B cell (primary cell): Measurements from ENCODE around the gene CEMIP2. TPM values are rescaled to one million over a fixed set of nuclear protein-coding genes. Genes with fewer than 3 reads are reported as not detected.

Experiments used
- ATAC-seq: fragments of 200-7000 bp; cut with Tn5 transposase; one replicate; pipeline ENCODE4 v1.10.0; 2021; ENCODE audit warnings: low read depth, mild to moderate bottlenecking, moderate number of reproducible peaks, moderate library complexity
- CTCF ChIA-PET: fragments of 350-600 bp; sonication (Branson Sonifier 250); formaldehyde crosslinking; loops from one replicate; lab custom pipeline; 2021; ENCODE audit warnings: antibody characterized with exemption, inconsistent platforms; lab: Charles Lee
- POLR2A ChIA-PET: fragments of 350-600 bp; sonication (Branson Sonifier 250); formaldehyde crosslinking; loops from one replicate; lab custom pipeline; 2021; ENCODE audit warnings: antibody characterized with exemption; lab: Charles Lee
- DNase-seq: peaks from one replicate; pipeline ENCODE4 v3.0.0; 2013
- H2AFZ ChIP-seq: 2 replicates; pipeline ENCODE4 v1.6.1; 2012; ENCODE audit warnings: mild to moderate bottlenecking, low read depth, low read length; ENCODE audit not compliant: insufficient read depth, poor library complexity, severe bottlenecking
- H3K27ac ChIP-seq, 2 donors: 1 replicate in 1 of 2; 2 replicates in 1 of 2; pipeline ENCODE4 v1.5.1; 2012 to 2013; ENCODE audit warnings: low read length in 2 of 2, mild to moderate bottlenecking in 2 of 2, moderate library complexity in 1 of 2
- H3K27me3 ChIP-seq, 4 experiments: fragments of 200-600 bp in 1 of 4; sonication (generic) in 1 of 4; replicated peaks in 1 of 4; 1 replicate in 2 of 4; 2 replicates in 2 of 4; pipeline versions ENCODE4 v1.6.1 to v1.7.0; 2013 to 2016; ENCODE audit warnings: low read length in 3 of 4, mild to moderate bottlenecking in 2 of 4, mixed read lengths in 1 of 4, moderate library complexity in 1 of 4; ENCODE audit not compliant: insufficient read depth in 4 of 4, control insufficient read depth in 3 of 4; ENCODE audit errors: control extremely low read depth in 1 of 4
- H3K36me3 ChIP-seq, 2 experiments: replicated peaks in 1 of 2; 1 replicate in 1 of 2; 2 replicates in 1 of 2; pipeline versions ENCODE4 v1.6.1 to v1.7.1; 2013; ENCODE audit warnings: low read length in 1 of 2; ENCODE audit not compliant: insufficient read depth in 2 of 2, control insufficient read depth in 1 of 2; ENCODE audit errors: control extremely low read depth in 1 of 2, extremely low read depth in 1 of 2
- H3K4me1 ChIP-seq, 2 donors: fragments of 200-600 bp in 1 of 2; sonication (generic) in 1 of 2; 1 replicate in 1 of 2; 2 replicates in 1 of 2; pipeline versions ENCODE4 v1.5.1 to v1.6.1; 2013 to 2017; ENCODE audit warnings: low read length in 2 of 2; ENCODE audit not compliant: control insufficient read depth in 2 of 2, insufficient read depth in 2 of 2
- H3K4me2 ChIP-seq: replicated peaks from 2 replicates; pipeline ENCODE3; 2012; ENCODE audit warnings: mild to moderate bottlenecking, low read depth, low read length; ENCODE audit not compliant: poor library complexity, severe bottlenecking
- H3K4me3 ChIP-seq, 5 experiments: fragments of 200-600 bp in 1 of 5; sonication (generic) in 1 of 5; 1 replicate in 3 of 5; 2 replicates in 2 of 5; pipeline versions ENCODE4 v1.5.1 to v1.7.0; 2011 to 2016; ENCODE audit warnings: low read length in 4 of 5, mild to moderate bottlenecking in 4 of 5, low read depth in 2 of 5, control low read depth in 1 of 5, moderate library complexity in 1 of 5; ENCODE audit not compliant: insufficient read depth in 1 of 5; ENCODE audit errors: control extremely low read depth in 1 of 5, extremely low read depth in 1 of 5
- H3K79me2 ChIP-seq: fragments of 200-600 bp; sonication (generic); one replicate; pipeline ENCODE4 v1.6.0; 2016; ENCODE audit warnings: low read length; ENCODE audit not compliant: control insufficient read depth, insufficient read depth
- H3K9ac ChIP-seq: fragments of 200-600 bp; sonication (generic); 2 replicates; pipeline ENCODE4 v1.6.1; 2017; ENCODE audit warnings: mild to moderate bottlenecking, low read length, moderate library complexity
- H3K9me3 ChIP-seq, 3 donors: one replicate each; pipeline versions ENCODE4 v1.6.1 to v1.7.1; 2013; ENCODE audit warnings: low read length in 2 of 3; ENCODE audit not compliant: control insufficient read depth in 2 of 3, insufficient read depth in 1 of 3; ENCODE audit errors: control extremely low read depth in 1 of 3
- H4K20me1 ChIP-seq: 2 replicates; pipeline ENCODE4 v1.6.0; 2012; ENCODE audit warnings: mild to moderate bottlenecking, low read length; ENCODE audit not compliant: insufficient read depth, control insufficient read depth, poor library complexity, severe bottlenecking
- H3K27ac Mint-ChIP-seq: one replicate; pipeline ENCODE4 v1.8.0; 2021; ENCODE audit warnings: mixed read lengths
- H3K27me3 Mint-ChIP-seq: one replicate; pipeline ENCODE4 v1.8.0; 2021; ENCODE audit warnings: mixed read lengths
- H3K4me1 Mint-ChIP-seq: one replicate; pipeline ENCODE4 v1.8.0; 2021; ENCODE audit warnings: mixed read lengths
- H3K4me3 Mint-ChIP-seq: one replicate; pipeline ENCODE4 v1.8.0; 2021; ENCODE audit warnings: mixed read lengths
- H3K9me3 Mint-ChIP-seq: one replicate; pipeline ENCODE4 v1.8.0; 2022; ENCODE audit warnings: mixed read lengths; ENCODE audit not compliant: insufficient read depth
- CTCF ChIP-seq: fragments of 200-600 bp; IDR thresholded peaks from one replicate; pipeline ENCODE4 v1.8.0; 2022; ENCODE audit warnings: antibody characterized with exemption, mild to moderate bottlenecking
- EZH2 ChIP-seq: IDR thresholded peaks from 2 replicates; pipeline ENCODE4 v1.6.1; 2012; ENCODE audit warnings: borderline replicate concordance, low read depth, mild to moderate bottlenecking, moderate library complexity, low read length; ENCODE audit not compliant: insufficient read depth, poor library complexity, severe bottlenecking
- whole genome bisulfite sequencing: methylation state at CpG from one replicate; pipeline ENCODE4 v1.1.5; 2013; ENCODE audit warnings: missing lambda C conversion rate; ENCODE audit not compliant: insufficient coverage; 5-methylcytosine and 5-hydroxymethylcytosine counted together
- intact Hi-C: fragments of 100-400 bp; cut with micrococcal nuclease; formaldehyde crosslinking; loops from one replicate; pipeline ENCODE4 v1.10.0; 2022
- polyA plus RNA-seq: library from polyadenylated mRNA; depleted of rRNA; stranded (reverse); fragments of >200 nt; gene quantifications from 2 replicates; pipeline ENCODE4 v1.2.3, GENCODE V29; 2012
- total RNA-seq, 2 donors: library from RNA; stranded (reverse); fragments of 120-200 nt in 1 of 2; gene quantifications; 1 replicate in 1 of 2; 2 replicates in 1 of 2; pipeline versions ENCODE4 v1.2.3 to v1.2.4, GENCODE V29; 2013 to 2022

The CEMIP2 gene
- total and polyA plus RNA-seq, 2 donors (not counting 1 experiment from before 2014, with no cell fraction given): 35.4 to 90.6 TPM

DNA sequence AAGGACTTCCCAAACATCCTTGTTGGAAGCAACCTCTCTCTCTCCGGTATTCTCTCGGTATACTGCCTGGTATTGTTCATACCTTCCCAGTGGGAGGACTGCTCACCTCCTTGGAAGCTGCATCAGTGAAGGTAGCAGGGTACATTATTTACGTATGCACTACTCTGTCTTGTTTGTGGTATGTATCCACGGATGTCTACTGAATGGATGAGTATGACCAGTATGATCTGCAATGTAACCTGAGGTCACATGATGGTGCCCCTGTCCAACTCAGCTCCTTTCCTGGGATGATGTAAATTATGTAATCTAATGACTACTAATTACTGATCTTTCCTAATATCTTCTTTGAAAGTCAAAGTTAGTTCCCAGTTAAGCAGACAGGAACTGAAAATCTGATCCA is 32.1 kb downstream of the CEMIP2 start:
- no peak overlapping the region for H3K27ac Mint-ChIP-seq
- POLR2A ChIA-PET: no interaction called here
- Histone ChIP-seq H3K9ac (no peak overlapping the region), H3K4me1 (no peaks in the 10 kb centered on the region), H4K20me1 (peaks cover 12% of the 10 kb centered on the region), H3K9me3 (no peaks in the 10 kb centered on the region), H3K4me2 (no peak overlapping the region), H3K4me3 (no peak overlapping the region), H3K79me2 (no peaks in the 10 kb centered on the region), H2AFZ (no peak overlapping the region), H3K27me3 (no peaks in the 10 kb centered on the region), H3K27ac (no peak overlapping the region), H3K36me3 (peaks cover 19 to 53% of the 10 kb centered on the region in 2 experiments)
- no peak overlapping the region for H3K4me3 Mint-ChIP-seq
- ATAC-seq: no peak
- 90% methylated on average over 2 of the region's 4 CpGs for WGBS
- CTCF ChIA-PET: interaction anchor here (1.0 kb wide), 1 partner anchor 16 kb away, joined by 3 read pairs; no protein-coding TSS in a partner anchor
- intact Hi-C loops: no loop called here
- no peaks in the 10 kb centered on the region for H3K27me3 Mint-ChIP-seq
- H3K9me3 Mint-ChIP-seq: no peaks in the 10 kb centered on the region
- TF ChIP-seq CTCF (no peak), EZH2 (no peak)
- DNase-seq: no peak
- H3K4me1 Mint-ChIP-seq: no peaks in the 10 kb centered on the region

DNA sequence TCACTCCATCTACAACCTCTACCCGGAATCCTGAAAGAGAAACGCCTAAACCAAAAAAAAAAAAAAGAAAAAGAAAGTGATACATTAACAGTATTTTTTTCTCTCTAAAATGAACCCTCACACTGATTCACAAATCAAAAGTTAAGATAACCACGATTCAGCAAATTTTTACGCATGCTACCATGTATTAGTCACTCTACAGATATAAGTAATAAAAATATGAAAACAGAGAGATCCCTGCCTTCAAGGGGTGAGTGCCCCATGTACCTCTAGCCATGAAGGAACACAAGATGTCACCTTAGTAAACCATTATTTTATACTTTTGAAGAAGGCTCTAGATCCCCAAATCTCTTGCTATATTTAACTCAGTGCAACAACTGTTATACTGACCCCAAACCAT is 33.4 kb downstream of the CEMIP2 start:
- Mint-ChIP-seq H3K4me3 (no peak overlapping the region), H3K9me3 (no peaks in the 10 kb centered on the region), H3K27me3 (no peaks in the 10 kb centered on the region), H3K27ac (no peak overlapping the region), H3K4me1 (no peaks in the 10 kb centered on the region)
- H3K9ac ChIP-seq: no peak overlapping the region
- peaks cover 17 to 59% of the 10 kb centered on the region in 2 experiments for H3K36me3 ChIP-seq
- no peak overlapping the region for H3K4me3 ChIP-seq
- H3K9me3 ChIP-seq: no peaks in the 10 kb centered on the region
- no CpG with 5 or more reads among the region's 4 CpGs for WGBS
- no peaks in the 10 kb centered on the region for H3K79me2 ChIP-seq
- peaks cover 12% of the 10 kb centered on the region for H4K20me1 ChIP-seq
- no peaks in the 10 kb centered on the region for H3K4me1 ChIP-seq
- no peak overlapping the region for H3K4me2 ChIP-seq
- DNase-seq: no peak
- H2AFZ ChIP-seq: no peak overlapping the region
- CTCF ChIA-PET: no interaction called here
- H3K27me3 ChIP-seq: no peaks in the 10 kb centered on the region
- no peak for ATAC-seq
- POLR2A ChIA-PET: interaction anchor here (0.6 kb wide), 1 partner anchor 15 kb away, joined by 4 read pairs; no protein-coding TSS in a partner anchor
- TF ChIP-seq CTCF (no peak), EZH2 (no peak)
- no peak overlapping the region for H3K27ac ChIP-seq
- intact Hi-C loops: loop anchor here (5.0 kb wide), 1 partner anchor 32 kb away; the partner anchor contains the start of gene CEMIP2
